NCI-H146 treated with DMSO at 0.1 percent for 48 hours (cell line): ENCODE data around the gene SMCO2.

Experiments used
- DNase-seq: peaks from one replicate; lab custom pipeline; 2025; ENCODE audit not compliant: unreplicated experiment; lab: John Stamatoyannopoulos, UW

Gene SMCO2

GRCh38 chr12:27451036-27451825 lies 4.7 kb downstream of the SMCO2 start:
- DNase-seq: no peak

- no peak for DNase-seq
These were observed 6.9 kb downstream of the SMCO2 start for GRCh38 chr12:27453421-27453820.

- no peak for DNase-seq
These were observed 9.1 kb downstream of the SMCO2 start for GRCh38 chr12:27455589-27455988.

- DNase-seq: peak; percentile 52
These were observed 10.1 kb downstream of the SMCO2 start for GRCh38 chr12:27456618-27457017.

GRCh38 chr12:27460471-27460978 lies 14.0 kb downstream of the SMCO2 start:
- no peak for DNase-seq

- no peak for DNase-seq
These were observed 15.7 kb downstream of the SMCO2 start for GRCh38 chr12:27462151-27462694.

- DNase-seq: no peak
These were observed 16.3 kb downstream of the SMCO2 start for GRCh38 chr12:27462851-27463250.

- no peak for DNase-seq
These were observed 17.1 kb downstream of the SMCO2 start for GRCh38 chr12:27463511-27464219.

GRCh38 chr12:27464220-27464554 lies 17.7 kb downstream of the SMCO2 start:
- DNase-seq: no peak

GRCh38 chr12:27467641-27468040 lies 21.1 kb downstream of the SMCO2 start:
- DNase-seq: no peak

GRCh38 chr12:27468241-27468640 lies 21.7 kb downstream of the SMCO2 start:
- DNase-seq: no peak

GRCh38 chr12:27469176-27469736 lies 22.7 kb downstream of the SMCO2 start:
- no peak for DNase-seq

GRCh38 chr12:27472604-27473003 lies 26.1 kb downstream of the SMCO2 start:
- no peak for DNase-seq

GRCh38 chr12:27474344-27474743 lies 27.8 kb downstream of the SMCO2 start:
- no peak for DNase-seq

GRCh38 chr12:27477049-27477448 lies 30.5 kb downstream of the SMCO2 start:
- no peak for DNase-seq

- no peak for DNase-seq
These were observed 32.4 kb downstream of the SMCO2 start for GRCh38 chr12:27478949-27479348.

GRCh38 chr12:27480016-27480415 lies 33.5 kb downstream of the SMCO2 start:
- no peak for DNase-seq

GRCh38 chr12:27486961-27487360 lies 40.4 kb downstream of the SMCO2 start:
- no peak for DNase-seq

- no peak for DNase-seq
These were observed 41.9 kb downstream of the SMCO2 start for GRCh38 chr12:27488479-27488878.

GRCh38 chr12:27491226-27491625 lies 44.7 kb downstream of the SMCO2 start:
- no peak for DNase-seq

GRCh38 chr12:27493260-27493940 lies 46.9 kb downstream of the SMCO2 start:
- no peak for DNase-seq
